ENCODE measurements around the gene SCN11A. TPM values are rescaled to one million over a fixed set of nuclear protein-coding genes. Genes with fewer than 3 reads are reported as not detected.

Gene SCN11A
- under 1 TPM; 0.16 to 0.93 TPM for total RNA-seq
- not detected for polyA plus RNA-seq
- long read RNA-seq, donor 1, partial matches to known transcripts = 1 of 2 reads
- long read RNA-seq, donor 1, other reads (novel, unspliced or antisense) = 1 of 2 reads
- long read RNA-seq, donor 2, partial matches to known transcripts = 0 of 1 reads
- long read RNA-seq, donor 2, other reads (novel, unspliced or antisense) = 1 of 1 reads

DNA sequence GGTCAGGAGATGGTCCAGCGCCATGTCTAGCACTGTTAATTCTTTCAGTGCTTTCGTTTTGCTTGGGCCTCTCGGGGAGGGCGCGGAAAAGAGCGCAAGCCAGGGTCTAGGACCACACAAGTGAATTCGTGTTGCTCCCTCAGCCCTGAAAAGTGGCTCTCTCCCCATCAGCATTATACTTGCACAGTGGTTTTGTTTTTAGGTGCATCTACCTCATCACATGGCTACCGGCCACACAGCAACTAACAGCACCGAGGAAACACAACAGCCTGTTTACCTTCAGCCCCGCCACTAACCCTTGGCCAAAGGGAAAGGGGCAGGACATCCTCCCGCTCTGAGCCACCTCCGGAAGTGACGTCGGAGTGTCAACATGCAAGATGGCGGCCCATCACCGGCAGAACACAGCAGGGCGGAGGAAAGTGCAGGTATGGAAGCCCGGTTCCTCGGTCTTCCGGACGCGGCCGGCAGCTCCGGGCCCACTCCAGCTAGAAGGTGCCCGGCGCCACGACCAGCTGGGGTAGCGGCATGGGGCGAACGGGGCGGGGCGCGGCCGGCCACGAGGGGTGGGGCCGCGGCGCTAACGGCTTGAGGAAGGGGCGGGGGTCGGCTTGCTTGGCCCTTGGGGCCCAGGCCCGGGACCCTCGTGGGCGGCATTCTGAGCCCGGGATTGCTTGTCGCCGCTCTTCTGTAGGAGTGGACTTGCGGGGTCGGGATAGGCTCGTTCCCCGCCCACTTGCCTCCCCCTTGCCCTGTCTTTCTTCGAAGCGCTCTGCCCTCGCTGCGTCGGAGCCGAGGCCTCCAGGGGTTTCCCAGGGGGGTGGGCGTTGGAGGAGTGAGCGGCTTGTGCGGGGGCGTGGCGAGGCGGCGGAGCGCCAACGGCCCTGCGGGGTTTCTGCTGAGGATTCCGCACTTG lies at the start of gene SCN11A, which contains the start of gene WDR48:
Gene SCN11A, minus strand, starts transcription at position 296 of the 913 bp plus-strand sequence. CDS start 101,582 bp downstream, outside the sequence.
Gene WDR48, plus strand, starts transcription at position 368 of the 913 bp plus-strand sequence. Its CDS starts 10 bp downstream, at position 378.
- ATAC-seq (ENCODE audit: low FRiP score) (peak; percentile 98), DNase-seq (peak; percentile 96 to 97)
- intact Hi-C loops (cut with DNase I) = no loop called here
- Histone ChIP-seq H3K36me3 (ENCODE audit: control insufficient read depth in 1 of 2, insufficient read depth in 2 of 2, low read length in 1 of 2) (no peaks in the 10 kb centered on the region), H3K27me3 (ENCODE audit: control insufficient read depth in 1 of 2, insufficient read depth in 2 of 2, low read length in 1 of 2) (no peaks in the 10 kb centered on the region), H3K27ac (ENCODE audit: low read depth in 1 of 2, low read length in 2 of 2) (peak within 1 kb of the TSS; percentile 59 to 75), H3K4me3 (ENCODE audit: low read length in 2 of 2) (peak within 1 kb of the TSS; percentile 88 to 98), H3K4me1 (ENCODE audit: control insufficient read depth in 1 of 2, insufficient read depth in 2 of 2, low read length in 2 of 2) (peaks cover 0 to 3% of the 10 kb centered on the region in 2 donors), H3K9me3 (ENCODE audit: control insufficient read depth, low read length) (no peaks in the 10 kb centered on the region)
- 0 to 1% methylated on average over 46 to 68 of the region's 68 CpGs for WGBS, 2 donors

DNA sequence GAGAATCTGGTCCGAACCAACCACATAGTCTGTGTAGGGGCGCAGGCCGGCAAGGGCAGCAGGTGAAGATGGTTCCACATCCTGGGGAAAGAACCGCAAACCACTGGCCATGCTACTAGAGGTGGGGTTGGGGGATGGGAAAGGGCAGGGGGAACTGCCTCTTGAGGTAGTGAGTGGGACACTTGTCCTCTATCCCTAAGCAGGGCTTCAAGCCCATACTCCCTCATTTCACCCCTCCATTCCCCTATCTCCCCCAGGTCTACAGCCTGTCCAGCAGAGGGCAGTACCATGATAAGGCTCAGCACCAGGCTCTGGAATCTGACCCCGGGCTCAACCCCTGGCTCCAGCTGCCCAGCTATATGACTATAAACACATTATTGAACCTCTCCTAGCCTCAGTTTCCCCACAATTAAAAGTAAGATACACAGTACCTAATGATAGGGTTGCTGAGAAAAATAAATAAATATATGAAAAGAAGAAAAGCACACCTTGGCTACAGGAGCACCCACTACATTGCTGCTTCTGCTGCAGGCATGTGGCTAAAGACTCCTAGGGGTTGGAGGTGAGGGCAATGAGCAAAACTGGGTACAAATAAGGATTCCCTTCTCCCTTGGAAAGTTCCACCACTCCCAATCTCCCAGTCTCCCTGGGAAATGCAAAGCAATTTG lies 49.4 kb upstream of the SCN11A start:
- H3K9me3 ChIP-seq (ENCODE audit: control insufficient read depth, low read length) = no peaks in the 10 kb centered on the region
- peaks cover 0 to 9% of the 10 kb centered on the region in 2 donors for H3K36me3 ChIP-seq (ENCODE audit: control insufficient read depth in 1 of 2, insufficient read depth in 2 of 2, low read length in 1 of 2)
- no peaks in the 10 kb centered on the region for H3K27me3 ChIP-seq (ENCODE audit: control insufficient read depth in 1 of 2, insufficient read depth in 2 of 2, low read length in 1 of 2)
- ATAC-seq (ENCODE audit: low FRiP score) (peak; percentile 38), DNase-seq (no peak)
- no peaks in the 10 kb centered on the region for H3K4me1 ChIP-seq (ENCODE audit: control insufficient read depth in 1 of 2, insufficient read depth in 2 of 2, low read length in 2 of 2)
- intact Hi-C loops (cut with DNase I) = loop anchor here in 1 of 2 donors (5.0 to 10.0 kb wide), 2 partner anchors 191 to 284 kb away; partner anchors contain the start of gene SLC25A38
- WGBS, 2 donors = 80 to 85% methylated on average over 5 of the region's 5 CpGs
- no peak overlapping the region for H3K27ac ChIP-seq (ENCODE audit: low read depth in 1 of 2, low read length in 2 of 2)
- no peak overlapping the region for H3K4me3 ChIP-seq (ENCODE audit: low read length in 2 of 2)

DNA sequence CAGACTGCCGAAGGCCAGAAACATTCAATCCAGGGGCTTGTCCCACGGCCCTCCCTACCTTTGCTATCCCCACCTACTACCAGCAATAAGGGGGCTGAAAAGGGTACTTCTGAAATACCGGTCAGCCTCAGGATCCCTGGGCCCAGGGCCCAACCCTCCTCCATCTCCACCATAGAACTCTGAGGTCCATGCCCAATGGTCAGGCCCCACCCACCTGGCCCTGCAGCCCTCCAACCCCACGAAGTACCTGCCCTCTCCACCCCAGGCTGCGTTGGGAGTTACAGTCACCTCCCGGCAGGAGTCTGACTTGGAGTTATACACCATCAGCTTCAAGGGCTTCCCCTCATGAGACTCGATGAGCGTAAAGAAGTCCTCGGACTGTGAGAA lies 48.7 kb upstream of the SCN11A start:
- intact Hi-C loops (cut with DNase I) = loop anchor here in 1 of 2 donors (5.0 to 10.0 kb wide), 2 partner anchors 192 to 284 kb away; partner anchors contain the start of gene SLC25A38
- ATAC-seq (ENCODE audit: low FRiP score) (no peak), DNase-seq (no peak)
- H3K36me3 ChIP-seq (ENCODE audit: control insufficient read depth in 1 of 2, insufficient read depth in 2 of 2, low read length in 1 of 2) = peaks cover 0 to 9% of the 10 kb centered on the region in 2 donors
- no peaks in the 10 kb centered on the region for H3K9me3 ChIP-seq (ENCODE audit: control insufficient read depth, low read length)
- no peak overlapping the region for H3K27ac ChIP-seq (ENCODE audit: low read depth in 1 of 2, low read length in 2 of 2)
- no peaks in the 10 kb centered on the region for H3K27me3 ChIP-seq (ENCODE audit: control insufficient read depth in 1 of 2, insufficient read depth in 2 of 2, low read length in 1 of 2)
- H3K4me1 ChIP-seq (ENCODE audit: control insufficient read depth in 1 of 2, insufficient read depth in 2 of 2, low read length in 2 of 2) = no peaks in the 10 kb centered on the region
- 83 to 84% methylated on average over 9 of the region's 9 CpGs for WGBS, 2 donors
- H3K4me3 ChIP-seq (ENCODE audit: low read length in 2 of 2) = no peak overlapping the region

DNA sequence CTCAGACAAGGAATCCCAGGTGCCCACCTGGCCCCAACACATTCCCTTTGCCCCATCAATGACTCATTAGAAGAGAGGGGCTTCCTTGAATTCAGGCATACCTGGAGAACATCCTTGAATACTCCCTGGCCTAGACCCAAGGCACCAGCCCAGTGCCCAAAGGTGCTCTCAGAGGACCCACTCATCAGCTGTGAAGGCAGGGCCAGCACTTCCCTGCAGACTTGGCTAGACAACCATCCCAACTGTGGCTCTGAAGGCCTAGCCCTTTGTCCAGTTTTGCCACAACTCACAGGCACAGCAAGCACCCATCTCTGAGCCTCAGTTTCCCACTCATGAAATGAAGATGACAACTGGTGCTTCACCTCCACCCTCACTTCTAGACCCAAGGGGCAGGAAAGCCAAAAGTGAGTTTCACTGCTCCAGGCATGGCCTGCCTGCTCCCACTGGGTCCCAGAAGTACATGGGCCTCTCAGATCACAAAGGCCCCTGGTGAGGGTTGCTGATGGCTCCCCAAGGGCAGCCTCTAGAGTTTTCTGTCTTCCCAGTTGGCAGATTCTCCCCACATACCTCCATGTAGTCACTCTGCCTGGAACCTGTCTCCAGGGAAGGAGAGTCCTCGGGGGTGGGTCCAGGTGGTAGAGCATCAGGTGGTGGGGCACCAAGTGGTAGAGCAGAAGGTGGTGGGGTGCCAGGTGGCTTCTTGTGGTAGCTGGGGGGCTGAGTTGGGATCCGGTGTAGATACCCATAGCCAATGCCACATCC lies 48.2 kb upstream of the SCN11A start:
- no peak overlapping the region for H3K4me3 ChIP-seq (ENCODE audit: low read length in 2 of 2)
- no peak for ATAC-seq (ENCODE audit: low FRiP score)
- intact Hi-C loops (cut with DNase I) = loop anchor here in 1 of 2 donors (5.0 to 10.0 kb wide), 2 partner anchors 192 to 285 kb away; partner anchors contain the start of gene SLC25A38

DNA sequence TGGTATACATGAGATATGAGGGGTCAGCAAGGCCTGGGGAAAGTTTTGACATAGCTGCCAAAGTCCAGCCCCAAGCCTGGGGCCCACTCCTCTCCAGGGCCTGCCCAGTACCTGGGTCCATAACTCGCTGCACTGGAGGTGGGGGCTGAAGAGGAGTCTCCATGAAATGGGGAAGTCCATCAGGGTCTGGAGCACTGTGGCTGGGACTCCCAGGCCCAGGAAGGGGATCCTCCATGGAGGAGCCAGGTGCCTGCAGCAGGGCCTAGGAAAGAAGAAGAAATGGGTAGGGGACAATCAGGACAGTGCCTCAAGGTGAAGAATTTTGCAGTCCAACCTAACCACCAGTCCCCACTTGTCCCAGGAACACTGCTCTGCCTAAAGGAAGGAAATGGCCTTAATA lies 47.5 kb upstream of the SCN11A start:
- Histone ChIP-seq H3K9me3 (ENCODE audit: control insufficient read depth, low read length) (no peaks in the 10 kb centered on the region), H3K27me3 (ENCODE audit: control insufficient read depth in 1 of 2, insufficient read depth in 2 of 2, low read length in 1 of 2) (no peaks in the 10 kb centered on the region), H3K4me1 (ENCODE audit: control insufficient read depth in 1 of 2, insufficient read depth in 2 of 2, low read length in 2 of 2) (no peaks in the 10 kb centered on the region), H3K36me3 (ENCODE audit: control insufficient read depth in 1 of 2, insufficient read depth in 2 of 2, low read length in 1 of 2) (peaks cover 0 to 12% of the 10 kb centered on the region in 2 donors), H3K27ac (ENCODE audit: low read depth in 1 of 2, low read length in 2 of 2) (no peak overlapping the region), H3K4me3 (ENCODE audit: low read length in 2 of 2) (no peak overlapping the region)
- intact Hi-C loops (cut with DNase I) = no loop called here
- 87 to 100% methylated on average over 1 of the region's 1 CpG for WGBS, 2 donors
- no peak for ATAC-seq (ENCODE audit: low FRiP score)
- DNase-seq = no peak

More for the DNA sequence above, 48.2 kb upstream of the SCN11A start:
- no peak for DNase-seq
- Histone ChIP-seq H3K9me3 (ENCODE audit: control insufficient read depth, low read length) (no peaks in the 10 kb centered on the region), H3K27me3 (ENCODE audit: control insufficient read depth in 1 of 2, insufficient read depth in 2 of 2, low read length in 1 of 2) (no peaks in the 10 kb centered on the region), H3K4me1 (ENCODE audit: control insufficient read depth in 1 of 2, insufficient read depth in 2 of 2, low read length in 2 of 2) (no peaks in the 10 kb centered on the region), H3K27ac (ENCODE audit: low read depth in 1 of 2, low read length in 2 of 2) (no peak overlapping the region), H3K36me3 (ENCODE audit: control insufficient read depth in 1 of 2, insufficient read depth in 2 of 2, low read length in 1 of 2) (peaks cover 0 to 9% of the 10 kb centered on the region in 2 donors)
- WGBS, 2 donors = 95% methylated on average over 2 of the region's 2 CpGs

DNA sequence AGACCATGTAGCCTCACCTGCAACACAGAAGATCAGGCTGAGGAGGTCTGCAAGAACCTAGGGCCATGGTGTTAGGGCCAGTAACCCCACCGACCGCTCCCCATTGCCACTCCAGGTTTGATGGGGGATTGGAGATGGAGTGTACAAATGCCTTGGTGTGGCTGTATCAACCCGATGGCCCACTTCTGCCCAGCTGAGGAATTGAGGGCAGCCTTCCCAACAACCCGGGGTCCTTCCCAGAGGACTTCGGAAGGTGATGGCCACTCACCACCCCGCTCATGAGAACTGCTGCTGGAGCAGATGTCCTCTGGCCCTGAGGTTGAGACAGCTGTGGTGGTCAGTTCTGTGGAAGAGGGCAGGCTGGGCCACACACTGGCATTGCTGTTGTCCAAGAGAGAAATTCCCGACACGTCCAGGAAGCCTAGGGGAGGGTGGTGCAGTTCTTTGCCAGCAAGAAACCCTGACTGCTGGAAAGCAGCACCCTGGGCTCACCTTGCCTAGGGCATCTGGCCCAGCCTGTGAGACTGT lies 46.8 kb upstream of the SCN11A start:
- intact Hi-C loops (cut with DNase I) = no loop called here
- Histone ChIP-seq H3K36me3 (ENCODE audit: control insufficient read depth in 1 of 2, insufficient read depth in 2 of 2, low read length in 1 of 2) (peaks cover 4 to 12% of the 10 kb centered on the region in 2 donors), H3K4me1 (ENCODE audit: control insufficient read depth in 1 of 2, insufficient read depth in 2 of 2, low read length in 2 of 2) (no peaks in the 10 kb centered on the region), H3K27me3 (ENCODE audit: control insufficient read depth in 1 of 2, insufficient read depth in 2 of 2, low read length in 1 of 2) (no peaks in the 10 kb centered on the region), H3K4me3 (ENCODE audit: low read length in 2 of 2) (no peak overlapping the region), H3K9me3 (ENCODE audit: control insufficient read depth, low read length) (no peaks in the 10 kb centered on the region), H3K27ac (ENCODE audit: low read depth in 1 of 2, low read length in 2 of 2) (no peak overlapping the region)
- ATAC-seq (ENCODE audit: low FRiP score) = no peak
- DNase-seq = no peak
- 83 to 86% methylated on average over 8 of the region's 8 CpGs for WGBS, 2 donors

DNA sequence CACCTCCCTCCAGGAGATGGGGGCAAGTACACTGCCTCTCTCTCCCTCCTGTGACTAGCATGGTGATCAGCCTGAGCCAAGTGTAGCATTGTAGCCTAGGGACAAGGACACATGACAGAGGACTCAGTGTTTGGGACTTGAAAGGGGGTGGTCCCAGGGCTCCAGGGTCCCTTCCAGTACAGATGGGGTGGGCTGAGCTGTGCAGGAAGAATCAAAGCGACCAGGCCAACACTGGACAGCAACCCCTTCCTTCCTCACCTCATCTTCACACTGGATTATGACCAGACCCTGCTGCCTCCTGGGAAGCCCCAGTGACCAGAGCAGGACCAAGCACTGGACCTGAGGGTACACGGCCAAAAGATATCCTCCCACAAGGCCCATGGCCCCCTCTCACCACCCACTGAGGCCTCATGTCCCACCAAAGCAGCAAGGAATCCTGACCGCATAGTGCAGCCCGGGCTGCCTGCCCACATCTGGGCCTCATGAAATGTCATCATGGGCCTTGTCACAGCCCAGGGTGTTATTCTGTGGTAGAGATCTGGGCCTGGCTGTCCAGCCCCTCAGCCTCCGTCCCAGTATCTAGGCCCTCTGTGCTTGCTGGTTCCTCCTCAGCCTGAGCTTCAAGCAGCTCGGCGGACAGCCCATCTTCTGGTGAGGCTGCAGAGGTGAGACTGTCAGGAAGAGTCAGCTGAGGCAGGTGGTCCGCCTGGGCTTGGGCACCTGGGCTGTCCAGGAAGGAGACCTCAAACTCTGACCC lies 46.1 kb upstream of the SCN11A start:
- no peak for DNase-seq
- 77% methylated on average over 8 of the region's 8 CpGs for WGBS, 2 donors
- Histone ChIP-seq H3K9me3 (ENCODE audit: control insufficient read depth, low read length) (no peaks in the 10 kb centered on the region), H3K4me3 (ENCODE audit: low read length in 2 of 2) (no peak overlapping the region), H3K36me3 (ENCODE audit: control insufficient read depth in 1 of 2, insufficient read depth in 2 of 2, low read length in 1 of 2) (peaks cover 4 to 13% of the 10 kb centered on the region in 2 donors), H3K27ac (ENCODE audit: low read depth in 1 of 2, low read length in 2 of 2) (no peak overlapping the region), H3K4me1 (ENCODE audit: control insufficient read depth in 1 of 2, insufficient read depth in 2 of 2, low read length in 2 of 2) (no peaks in the 10 kb centered on the region), H3K27me3 (ENCODE audit: control insufficient read depth in 1 of 2, insufficient read depth in 2 of 2, low read length in 1 of 2) (no peaks in the 10 kb centered on the region)
- ATAC-seq (ENCODE audit: low FRiP score) = no peak
- intact Hi-C loops (cut with DNase I) = no loop called here

Measured in aorta (tissue), 5 donors.